ENCODE measurements around the gene PHACTR3. TPM values are rescaled to one million over a fixed set of nuclear protein-coding genes. Genes with fewer than 3 reads are reported as not detected.

The PHACTR3 gene
- total and polyA plus RNA-seq, 4 donors, result 0.14 to 0.42 (median 0.17) TPM

DNA sequence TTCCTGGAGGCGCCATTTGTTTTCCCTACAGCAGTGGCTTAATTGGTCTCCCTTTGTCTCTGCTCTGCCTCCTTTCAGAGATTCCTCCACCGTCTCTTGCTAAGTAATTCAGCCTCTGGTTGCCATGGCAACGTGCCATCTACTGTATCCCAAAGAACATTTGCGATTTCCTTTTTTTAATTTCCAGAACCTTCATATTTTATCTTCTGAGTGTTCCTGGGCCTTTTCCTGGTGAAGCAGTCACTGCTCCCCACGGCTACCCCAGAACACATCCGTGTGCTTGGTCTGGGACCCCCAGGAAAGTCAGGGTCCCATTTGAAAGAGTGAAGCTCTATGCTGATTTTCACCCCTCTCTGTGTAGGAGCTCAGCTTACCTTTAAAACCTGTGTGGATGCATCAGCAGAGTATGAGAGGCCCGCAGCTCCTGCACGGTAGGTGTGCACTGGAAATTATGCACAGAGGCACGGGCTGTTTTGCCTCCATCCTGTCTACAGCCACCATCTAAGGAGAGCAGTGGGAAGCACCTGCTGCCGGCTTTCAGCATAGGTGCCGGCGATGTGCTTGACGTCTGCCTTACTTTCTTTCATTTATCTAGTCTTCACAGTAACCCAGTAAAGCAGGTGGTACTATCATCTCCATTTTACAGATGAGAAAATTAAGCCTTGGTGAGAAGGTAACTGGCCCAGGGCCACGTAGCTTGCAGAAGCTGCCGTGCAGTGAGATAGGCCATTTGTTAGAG, 206.3 kb downstream of the PHACTR3 start:
- DNase-seq (ENCODE audit: low spot score), result peak; percentile 20
- no peak overlapping the region for H3K9ac ChIP-seq (ENCODE audit: low read depth in 1 of 2, low read length in 2 of 2)
- peaks cover 0 to 6% (median 0%) of the 10 kb centered on the region in 4 donors for H3K27me3 ChIP-seq (ENCODE audit: control insufficient read depth in 4 of 4, insufficient read depth in 4 of 4, low read length in 3 of 4)
- WGBS, result 77% methylated on average over 15 of the region's 15 CpGs
- no peaks in the 10 kb centered on the region for H3K36me3 ChIP-seq (ENCODE audit: control insufficient read depth in 4 of 4, insufficient read depth in 3 of 4, low read depth in 1 of 4, low read length in 3 of 4)
- no peaks in the 10 kb centered on the region for H3K9me3 ChIP-seq (ENCODE audit: control insufficient read depth in 4 of 4, low read length in 3 of 4)
- H3K4me1 ChIP-seq (ENCODE audit: control insufficient read depth in 4 of 4, insufficient read depth in 4 of 4, low read length in 3 of 4), result no peaks in the 10 kb centered on the region
- H3K4me3 ChIP-seq (ENCODE audit: low read depth in 1 of 3, low read length in 3 of 3), result no peak overlapping the region
- no peak for TF ChIP-seq YY1 (IDR thresholded peaks at IDR 0.05)
- no peak for TF ChIP-seq HNF4A (conservative IDR thresholded peaks at IDR 0.05)
- no peak for TF ChIP-seq HNF4G (IDR thresholded peaks at IDR 0.05)
- no peak for TF ChIP-seq FOXA2 (IDR thresholded peaks at IDR 0.05)
- TF ChIP-seq ZBTB33 (IDR thresholded peaks at IDR 0.05), result no peak
- TF ChIP-seq SP1 (IDR thresholded peaks at IDR 0.05), result no peak
- no peak for TF ChIP-seq RAD21 (IDR thresholded peaks at IDR 0.05)
- no peak for TF ChIP-seq NR2F2 (IDR thresholded peaks at IDR 0.05)
- TF ChIP-seq, protein P1, sequence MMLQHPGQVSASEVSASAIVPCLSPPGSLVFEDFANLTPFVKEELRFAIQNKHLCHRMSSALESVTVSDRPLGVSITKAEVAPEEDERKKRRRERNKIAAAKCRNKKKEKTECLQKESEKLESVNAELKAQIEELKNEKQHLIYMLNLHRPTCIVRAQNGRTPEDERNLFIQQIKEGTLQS (IDR thresholded peaks at IDR 0.05), result no peak
- TF ChIP-seq REST (IDR thresholded peaks at IDR 0.05), result no peak
- TF ChIP-seq RXRA (IDR thresholded peaks at IDR 0.05), result no peak
- no peak for TF ChIP-seq CTCF (IDR thresholded peaks at IDR 0.05; ENCODE audit: low read depth, low read length, missing input control)
- TF ChIP-seq, protein P2, sequence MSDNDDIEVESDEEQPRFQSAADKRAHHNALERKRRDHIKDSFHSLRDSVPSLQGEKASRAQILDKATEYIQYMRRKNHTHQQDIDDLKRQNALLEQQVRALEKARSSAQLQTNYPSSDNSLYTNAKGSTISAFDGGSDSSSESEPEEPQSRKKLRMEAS (IDR thresholded peaks at IDR 0.05), result no peak
- TF ChIP-seq TAF1 (conservative IDR thresholded peaks at IDR 0.05), result no peak
- no peak for TF ChIP-seq FOXA1 (IDR thresholded peaks at IDR 0.05)
- TF ChIP-seq JUND (IDR thresholded peaks at IDR 0.05), result no peak
- no peak overlapping the region for H3K27ac ChIP-seq (ENCODE audit: low read depth in 1 of 2, low read length in 2 of 2)

Measured in liver (tissue), 9 donors.